Panc1 (cell line): Measurements from ENCODE around the gene PHF10. TPM values are rescaled to one million over a fixed set of nuclear protein-coding genes. Genes with fewer than 3 reads are reported as not detected.
"Not testable (repeated sequence)": the region's sequence is repeated elsewhere in the genome, so short reads cannot be mapped to it uniquely, and the experiment has no call there.

Source experiments
- ATAC-seq: fragments of 200-7000 bp; cut with Tn5 transposase; 2 replicates; pipeline ENCODE4 v1.9.1; 2020; ENCODE audit warnings: mild to moderate bottlenecking, moderate library complexity
- BruUV-seq: library from RNA; stranded (reverse); fragments of 400-500 nt; replicated peaks from 2 replicates; lab custom pipeline; 2021; lab: Mats Ljungman, UMichigan
- CTCF ChIA-PET: fragments of 300-600 bp; sonication (Branson Sonifier 250); formaldehyde crosslinking; loops from one replicate; lab custom pipeline; 2022; ENCODE audit warnings: antibody characterized with exemption; lab: Charles Lee
- POLR2A ChIA-PET: fragments of 300-600 bp; sonication (Branson Sonifier 250); formaldehyde crosslinking; loops from one replicate; lab custom pipeline; 2022; ENCODE audit warnings: antibody characterized with exemption; lab: Charles Lee
- DNase-seq: peaks from one replicate; pipeline ENCODE4 v3.0.0-alpha.2; 2010; ENCODE audit warnings: low read depth, low spot score
- H3K27ac ChIP-seq: 2 replicates; pipeline ENCODE4 v1.5.1; 2011; ENCODE audit warnings: mild to moderate bottlenecking, low read length, inconsistent platforms
- H3K27me3 ChIP-seq: fragments of 200-500 bp; sonication (Bioruptor generic); 2 replicates; pipeline ENCODE4 v1.6.0; 2014; ENCODE audit warnings: low read length, inconsistent platforms; ENCODE audit not compliant: control insufficient read depth, insufficient read depth
- H3K36me3 ChIP-seq: fragments of 200-500 bp; sonication (Bioruptor generic); 2 replicates; pipeline ENCODE4 v1.5.1; 2014; ENCODE audit warnings: inconsistent platforms, mild to moderate bottlenecking, low read length, moderate library complexity; ENCODE audit not compliant: control insufficient read depth, insufficient read depth
- H3K4me1 ChIP-seq: 2 replicates; pipeline ENCODE4 v1.5.1; 2011; ENCODE audit warnings: inconsistent platforms, mild to moderate bottlenecking, low read length, moderate library complexity; ENCODE audit not compliant: control insufficient read depth, insufficient read depth
- H3K4me3 ChIP-seq, 2 experiments: 2 replicates each; pipeline ENCODE4 v1.5.1; 2011 to 2012; ENCODE audit warnings: low read depth in 2 of 2, low read length in 2 of 2, mild to moderate bottlenecking in 2 of 2, inconsistent platforms in 1 of 2, moderate library complexity in 1 of 2
- H3K9me3 ChIP-seq: fragments of 200-500 bp; sonication (Bioruptor generic); 2 replicates; pipeline ENCODE4 v1.5.1; 2014; ENCODE audit warnings: low read depth, mild to moderate bottlenecking, inconsistent platforms, low read length, moderate library complexity; ENCODE audit not compliant: control insufficient read depth, insufficient read depth
- CTCF ChIP-seq: fragments of 450-650 bp; IDR thresholded peaks from 2 replicates; pipeline ENCODE4 v1.5.1; 2017; ENCODE audit warnings: mild to moderate bottlenecking
- POLR2AphosphoS5 ChIP-seq: IDR thresholded peaks from 2 replicates; pipeline ENCODE4 v1.6.1; 2012; ENCODE audit warnings: mild to moderate bottlenecking, low read depth, low read length, moderate library complexity
- SIN3A ChIP-seq: IDR thresholded peaks from 2 replicates; pipeline ENCODE4 v1.6.1; 2012; ENCODE audit warnings: low read depth, mild to moderate bottlenecking, low read length, moderate library complexity, borderline replicate concordance; ENCODE audit not compliant: insufficient read depth
- in situ Hi-C: cut with HindIII; loops from 2 replicates; pipeline ENCODE4 v1.10.0; 2016; ENCODE audit warnings: low sequenced_read_pairs, low pct_unique_long_range_greater_than_20kb
- intact Hi-C: fragments of 100-400 bp; cut with micrococcal nuclease; formaldehyde crosslinking; loops from one replicate; pipeline ENCODE4 v1.10.0; 2022; ENCODE audit not compliant: unreplicated experiment
- total RNA-seq: library from RNA; stranded (reverse); gene quantifications from one replicate; pipeline ENCODE4 v1.2.1, GENCODE V29; 2021; ENCODE audit not compliant: unreplicated experiment
- TF ChIP-seq, protein P1 (sequence below), 2 experiments: IDR thresholded peaks; 2 replicates each; pipeline ENCODE4 v1.6.1; 2011 to 2012; ENCODE audit warnings: low read depth in 2 of 2, control low read depth in 1 of 2, low read length in 1 of 2, mild to moderate bottlenecking in 1 of 2, moderate library complexity in 1 of 2; ENCODE audit not compliant: insufficient read depth in 1 of 2

The PHF10 gene
- total RNA-seq, 1 experiment from 2014 or later: 71.7 TPM

GRCh38 chr6:169701311-169701953 lies 22.9 kb downstream of the PHF10 start:
- CTCF ChIA-PET: no interaction called here
- ATAC-seq: peak; percentile 0
- in situ Hi-C loops: no loop called here

DNA sequence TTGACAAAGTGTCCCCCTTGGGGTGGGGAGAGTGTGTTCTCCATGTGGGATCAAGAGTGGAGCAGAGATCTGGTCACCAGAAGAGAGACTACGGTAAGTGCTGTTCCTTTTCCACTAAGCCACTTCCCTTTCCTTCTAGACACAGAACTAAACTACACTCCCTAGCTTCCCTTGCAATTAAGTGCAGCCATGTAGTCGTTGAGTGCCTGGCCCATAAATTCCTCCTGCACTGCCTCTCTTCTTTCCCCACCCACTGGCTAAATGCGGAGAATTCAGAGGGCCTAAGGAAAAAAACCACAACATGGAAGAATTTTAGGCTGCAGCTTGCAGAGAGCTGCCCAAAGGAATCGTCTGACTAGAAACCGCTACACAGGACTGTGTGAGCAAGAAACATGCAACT lies 24.0 kb downstream of the PHF10 start:
- in situ Hi-C loops (no loop called here), intact Hi-C loops (loop anchor here (5.0 kb wide), 1 partner anchor 743 kb away; no protein-coding TSS in a partner anchor)
- POLR2A ChIA-PET: no interaction called here
- ATAC-seq (no peak), DNase-seq (no peak)
- H3K4me1 ChIP-seq: peaks cover 32% of the 10 kb centered on the region
- no TSS peak for BruUV-seq
- no peaks in the 10 kb centered on the region; the same call in 1 of the 2 replicates for H3K9me3 ChIP-seq
- no peaks in the 10 kb centered on the region for H3K27me3 ChIP-seq
- TF ChIP-seq POLR2AphosphoS5 (no peak), CTCF (no peak)
- TF ChIP-seq, protein P1, sequence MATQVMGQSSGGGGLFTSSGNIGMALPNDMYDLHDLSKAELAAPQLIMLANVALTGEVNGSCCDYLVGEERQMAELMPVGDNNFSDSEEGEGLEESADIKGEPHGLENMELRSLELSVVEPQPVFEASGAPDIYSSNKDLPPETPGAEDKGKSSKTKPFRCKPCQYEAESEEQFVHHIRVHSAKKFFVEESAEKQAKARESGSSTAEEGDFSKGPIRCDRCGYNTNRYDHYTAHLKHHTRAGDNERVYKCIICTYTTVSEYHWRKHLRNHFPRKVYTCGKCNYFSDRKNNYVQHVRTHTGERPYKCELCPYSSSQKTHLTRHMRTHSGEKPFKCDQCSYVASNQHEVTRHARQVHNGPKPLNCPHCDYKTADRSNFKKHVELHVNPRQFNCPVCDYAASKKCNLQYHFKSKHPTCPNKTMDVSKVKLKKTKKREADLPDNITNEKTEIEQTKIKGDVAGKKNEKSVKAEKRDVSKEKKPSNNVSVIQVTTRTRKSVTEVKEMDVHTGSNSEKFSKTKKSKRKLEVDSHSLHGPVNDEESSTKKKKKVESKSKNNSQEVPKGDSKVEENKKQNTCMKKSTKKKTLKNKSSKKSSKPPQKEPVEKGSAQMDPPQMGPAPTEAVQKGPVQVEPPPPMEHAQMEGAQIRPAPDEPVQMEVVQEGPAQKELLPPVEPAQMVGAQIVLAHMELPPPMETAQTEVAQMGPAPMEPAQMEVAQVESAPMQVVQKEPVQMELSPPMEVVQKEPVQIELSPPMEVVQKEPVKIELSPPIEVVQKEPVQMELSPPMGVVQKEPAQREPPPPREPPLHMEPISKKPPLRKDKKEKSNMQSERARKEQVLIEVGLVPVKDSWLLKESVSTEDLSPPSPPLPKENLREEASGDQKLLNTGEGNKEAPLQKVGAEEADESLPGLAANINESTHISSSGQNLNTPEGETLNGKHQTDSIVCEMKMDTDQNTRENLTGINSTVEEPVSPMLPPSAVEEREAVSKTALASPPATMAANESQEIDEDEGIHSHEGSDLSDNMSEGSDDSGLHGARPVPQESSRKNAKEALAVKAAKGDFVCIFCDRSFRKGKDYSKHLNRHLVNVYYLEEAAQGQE (IDR thresholded peaks at IDR 0.05; ENCODE audit: insufficient read depth in 1 of 2, low read depth in 2 of 2, low read length in 1 of 2): no peak
- CTCF ChIA-PET: no interaction called here
- H3K4me3 ChIP-seq: peak overlapping the region in 1 of 2 experiments; percentile 100; a peak in 2 of 4 replicates
- H3K27ac ChIP-seq: peak overlapping the region; percentile 97
- peaks cover 31% of the 10 kb centered on the region for H3K36me3 ChIP-seq

More at GRCh38 chr6:169701311-169701953, 22.9 kb downstream of the PHF10 start:
- POLR2A ChIA-PET: interaction anchor here (0.6 to 2.2 kb wide), 3 partner anchors 21 to 180 kb away, joined by 3 to 6 read pairs (median 5); no protein-coding TSS in a partner anchor
- Histone ChIP-seq H3K4me1 (peaks cover 32% of the 10 kb centered on the region), H3K36me3 (peaks cover 41% of the 10 kb centered on the region), H3K27ac (peak overlapping the region; percentile 97), H3K4me3 (peak overlapping the region; percentile 85 to 100), H3K27me3 (no peaks in the 10 kb centered on the region), H3K9me3 (no peaks in the 10 kb centered on the region)
- BruUV-seq: TSS peak; percentile 85
- intact Hi-C loops: loop anchor here (5.0 kb wide), 1 partner anchor 744 kb away; no protein-coding TSS in a partner anchor
- DNase-seq: no peak
- no peak for TF ChIP-seq POLR2AphosphoS5
- TF ChIP-seq, protein P1 (IDR thresholded peaks at IDR 0.05; ENCODE audit: insufficient read depth in 1 of 2, low read depth in 2 of 2, low read length in 1 of 2): no peak
- no peak for TF ChIP-seq SIN3A
- TF ChIP-seq CTCF: no peak

- CTCF ChIA-PET, H3K36me3 ChIP-seq, BruUV-seq, H3K27me3 ChIP-seq, ATAC-seq, H3K9me3 ChIP-seq, POLR2A ChIA-PET, DNase-seq, in situ Hi-C loops, intact Hi-C loops, H3K27ac ChIP-seq, H3K4me3 ChIP-seq: not testable (repeated sequence)
- peaks cover 11% of the 10 kb centered on the region for H3K4me1 ChIP-seq
Measured at GRCh38 chr6:169697115-169697514, 27.2 kb downstream of the PHF10 start.
